Fibroblast of upper back skin (primary cell): ENCODE results near the gene CNPY1.

Experiments
- DNase-seq: peaks from one replicate; pipeline ENCODE4 v3.0.0-alpha.2; 2013

Gene CNPY1

GRCh38 chr7:155509359-155509724, 37.0 kb downstream of the CNPY1 start:
- no peak for DNase-seq

DNA sequence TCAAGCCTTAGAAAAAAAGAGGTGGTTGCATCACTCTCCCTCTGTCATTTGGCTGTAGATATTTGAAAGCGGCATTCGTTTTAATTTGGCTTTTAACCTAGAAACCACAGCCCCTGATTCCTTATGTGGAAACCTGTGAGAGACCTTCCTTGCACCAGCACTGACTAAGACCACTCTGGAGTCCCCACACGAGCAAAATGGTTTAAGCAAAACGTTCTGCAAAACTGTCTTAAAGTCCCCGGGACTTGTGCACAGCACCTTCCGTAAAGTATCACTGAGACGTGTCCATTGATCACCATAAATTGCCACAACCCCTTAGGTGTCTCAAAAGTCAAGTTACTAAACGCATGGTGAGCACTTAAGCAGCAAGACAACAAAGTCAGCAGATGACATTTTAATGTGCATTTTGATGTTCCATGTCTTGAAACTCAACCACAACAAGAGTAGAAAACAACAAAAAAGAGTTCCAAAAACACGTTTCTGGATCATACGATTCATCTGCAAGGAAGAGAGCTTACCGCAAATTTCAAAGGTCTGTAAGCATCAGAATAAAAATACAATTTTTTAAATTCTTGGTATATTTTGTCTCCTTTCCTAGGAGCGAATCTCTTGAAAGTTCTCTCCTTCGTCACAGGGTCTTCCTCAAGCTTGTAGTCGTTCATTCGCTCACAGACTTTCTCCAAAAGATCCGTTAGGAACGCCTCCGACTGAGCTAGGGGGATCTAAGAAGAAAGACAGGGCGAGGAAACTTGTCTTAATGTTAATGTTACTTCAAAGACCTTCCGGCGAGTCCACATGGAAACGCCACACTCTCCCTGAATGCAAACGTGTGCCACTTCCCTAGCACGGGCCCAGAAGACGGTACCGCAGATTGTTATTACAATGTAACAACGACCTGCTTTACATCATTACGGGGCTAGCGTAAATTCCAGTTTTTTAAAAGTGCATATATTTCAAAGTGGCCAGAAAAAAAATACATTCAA, 37.7 kb downstream of the CNPY1 start:
- no peak for DNase-seq

DNA sequence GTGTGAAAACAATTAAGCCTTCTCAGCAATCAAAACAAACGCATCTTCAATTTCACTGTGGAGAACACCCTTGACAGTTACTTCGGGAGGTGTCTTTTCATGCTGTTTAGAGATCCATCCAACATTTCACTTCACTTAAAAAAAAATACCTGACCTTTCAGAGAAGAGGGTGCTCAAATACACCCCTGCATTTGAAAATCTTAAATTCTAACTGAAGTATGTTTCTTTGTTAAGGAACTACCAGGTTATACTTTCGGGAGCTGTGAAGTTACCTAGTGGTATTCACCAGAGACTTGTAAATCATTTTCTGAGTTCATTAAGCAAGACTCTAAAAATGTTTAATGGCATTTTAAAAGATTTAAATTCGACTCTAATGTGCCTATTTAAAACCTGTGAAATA, 38.8 kb downstream of the CNPY1 start:
- DNase-seq: no peak

GRCh38 chr7:155506854-155507337, 39.5 kb downstream of the CNPY1 start:
- peak; percentile 7 for DNase-seq

- DNase-seq: no peak
Observed at GRCh38 chr7:155505422-155505793, 41.0 kb downstream of the CNPY1 start.

- no peak for DNase-seq
Observed at GRCh38 chr7:155497149-155497901, 49.0 kb downstream of the CNPY1 start.

GRCh38 chr7:155496267-155497005, 49.9 kb downstream of the CNPY1 start:
- no peak for DNase-seq

DNA sequence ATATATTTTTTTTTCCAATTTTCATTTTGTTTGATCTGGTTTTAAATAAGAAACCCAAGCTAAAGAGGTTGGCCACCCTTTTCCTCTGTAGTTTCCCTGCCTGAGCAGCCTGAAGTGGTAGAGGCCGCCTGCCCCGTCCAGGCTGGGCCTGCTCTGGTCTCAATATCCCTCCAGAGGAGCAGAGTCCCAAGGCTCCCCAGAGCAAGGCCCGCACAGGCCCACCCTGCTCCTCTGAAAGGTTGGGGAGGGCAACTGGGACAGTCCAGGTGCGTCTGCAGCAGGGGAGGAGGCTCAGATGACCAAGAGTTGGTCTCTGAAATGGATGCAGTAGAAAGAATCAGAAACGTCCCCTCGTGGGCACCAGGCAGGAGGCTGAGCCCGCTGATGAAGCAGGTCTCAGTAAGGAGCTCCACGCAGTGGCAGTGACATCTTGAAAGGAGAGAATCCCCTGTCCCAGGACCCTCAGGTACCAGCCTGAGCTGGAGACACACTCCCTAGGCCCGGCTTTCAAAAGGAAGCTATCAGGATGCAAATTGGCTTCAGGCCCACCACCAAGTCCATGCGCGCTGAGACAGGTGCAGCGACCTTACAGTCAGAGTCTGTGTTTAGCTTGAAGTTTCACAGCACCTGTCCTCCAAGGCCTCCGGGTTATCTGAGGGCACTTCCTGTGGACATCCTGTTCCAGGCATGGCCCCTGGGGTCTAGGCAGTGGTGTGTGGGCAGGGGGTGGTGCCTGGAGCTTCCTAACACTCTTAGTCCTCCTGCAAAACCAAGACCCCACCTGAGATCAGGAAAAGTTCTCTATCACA, 50.7 kb downstream of the CNPY1 start:
- DNase-seq: no peak

DNA sequence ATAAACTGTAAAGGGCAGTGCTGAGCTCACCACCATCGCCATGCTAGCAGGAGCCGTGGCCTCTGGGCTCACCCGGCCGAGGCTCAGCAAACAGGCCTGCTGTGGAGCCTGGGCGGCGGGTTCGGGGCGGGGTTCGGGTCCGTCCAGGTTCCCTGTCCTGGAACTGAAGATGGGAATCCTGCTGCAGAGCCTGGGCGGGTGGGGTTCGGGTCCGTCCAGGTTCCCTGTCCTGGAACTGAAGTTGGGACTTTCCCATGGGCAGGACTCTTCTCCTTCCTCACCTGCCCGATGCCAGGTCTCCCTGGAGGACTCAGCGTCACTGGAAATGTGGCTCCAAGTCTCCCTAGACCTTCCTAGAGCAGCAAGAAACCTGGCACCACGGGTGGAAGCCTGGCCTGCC, 51.8 kb downstream of the CNPY1 start:
- DNase-seq: no peak

DNA sequence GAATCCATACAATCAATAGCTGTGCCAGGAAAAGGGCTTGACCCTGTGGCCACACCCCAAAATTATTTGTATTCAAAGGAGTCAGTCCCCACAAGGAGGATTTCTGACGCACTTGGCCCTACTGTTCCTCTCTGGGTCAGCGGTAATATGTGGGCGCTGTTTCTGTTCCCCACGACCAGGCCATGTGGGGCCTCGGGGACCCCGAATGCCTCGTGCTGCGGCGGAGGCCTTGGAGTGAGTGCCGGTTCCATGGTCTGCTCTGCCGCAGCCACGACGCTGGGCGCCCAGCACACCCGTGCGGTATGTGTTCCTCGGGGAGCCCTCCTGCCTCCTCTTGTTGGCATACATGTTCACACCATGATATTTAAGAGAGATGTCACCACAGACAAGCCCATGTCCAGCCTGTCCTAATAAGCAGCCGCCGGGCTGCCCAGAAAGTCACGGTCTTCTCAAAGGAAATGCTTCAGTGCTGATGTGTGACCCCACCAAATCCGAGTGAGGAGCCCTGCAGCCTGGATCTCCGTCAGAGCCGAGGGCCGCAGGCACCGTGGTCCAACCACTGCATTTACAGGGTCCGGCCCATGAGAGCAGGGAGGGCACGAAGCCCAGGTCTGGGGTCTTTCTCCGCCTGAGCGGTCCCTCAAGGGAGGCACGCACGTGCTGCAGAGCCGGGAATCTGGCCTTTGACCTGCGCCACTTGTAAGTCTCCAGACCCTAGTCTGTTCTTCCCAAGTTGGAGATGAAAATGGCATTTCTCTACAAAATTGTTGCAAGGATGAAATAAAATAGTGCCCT, 52.4 kb downstream of the CNPY1 start:
- DNase-seq: no peak

- DNase-seq: no peak
Observed at GRCh38 chr7:155491812-155492211, 54.5 kb downstream of the CNPY1 start.

GRCh38 chr7:155490697-155491628, 55.4 kb downstream of the CNPY1 start:
- DNase-seq: no peak

DNA sequence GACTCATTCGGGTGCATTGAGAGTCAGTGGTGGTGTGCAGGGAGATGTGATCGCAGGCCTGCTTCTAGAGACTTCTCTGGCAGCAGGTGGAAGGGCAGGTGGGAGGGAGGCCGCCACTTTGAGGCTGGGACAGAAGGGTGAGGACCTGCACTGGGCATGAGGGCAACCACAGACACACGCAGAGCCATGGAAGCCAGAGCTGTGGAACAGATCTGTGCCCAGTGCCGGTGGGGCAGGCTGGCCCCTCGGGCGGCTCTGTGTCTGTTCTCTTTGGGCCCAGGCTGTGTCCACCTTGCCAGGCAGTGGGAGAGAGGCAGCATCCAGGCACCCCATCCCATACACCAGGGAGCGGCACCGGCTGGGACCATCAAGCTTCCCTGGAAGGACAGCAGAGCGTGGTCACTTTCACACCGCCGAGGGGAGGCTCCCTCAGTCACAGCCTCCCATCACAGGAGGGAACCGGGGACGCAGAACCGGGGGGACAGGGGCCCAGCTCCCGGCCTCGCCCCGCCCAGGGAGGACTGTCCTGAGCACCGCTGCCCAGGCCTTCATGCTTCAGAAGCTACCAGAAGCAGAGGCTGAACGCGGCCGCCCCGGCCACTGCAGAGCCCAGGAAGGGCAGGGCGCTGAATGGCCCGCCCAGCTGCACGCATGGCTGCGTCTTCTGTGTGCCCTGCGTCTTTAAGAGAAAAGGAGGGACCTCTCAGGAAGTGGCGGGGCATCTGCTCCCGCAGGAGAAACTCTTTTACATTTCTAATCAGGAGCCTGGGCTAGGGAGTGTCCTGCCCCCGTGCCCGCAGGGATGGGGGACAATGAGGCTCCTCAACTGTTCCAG, 56.3 kb downstream of the CNPY1 start:
- no peak for DNase-seq

DNA sequence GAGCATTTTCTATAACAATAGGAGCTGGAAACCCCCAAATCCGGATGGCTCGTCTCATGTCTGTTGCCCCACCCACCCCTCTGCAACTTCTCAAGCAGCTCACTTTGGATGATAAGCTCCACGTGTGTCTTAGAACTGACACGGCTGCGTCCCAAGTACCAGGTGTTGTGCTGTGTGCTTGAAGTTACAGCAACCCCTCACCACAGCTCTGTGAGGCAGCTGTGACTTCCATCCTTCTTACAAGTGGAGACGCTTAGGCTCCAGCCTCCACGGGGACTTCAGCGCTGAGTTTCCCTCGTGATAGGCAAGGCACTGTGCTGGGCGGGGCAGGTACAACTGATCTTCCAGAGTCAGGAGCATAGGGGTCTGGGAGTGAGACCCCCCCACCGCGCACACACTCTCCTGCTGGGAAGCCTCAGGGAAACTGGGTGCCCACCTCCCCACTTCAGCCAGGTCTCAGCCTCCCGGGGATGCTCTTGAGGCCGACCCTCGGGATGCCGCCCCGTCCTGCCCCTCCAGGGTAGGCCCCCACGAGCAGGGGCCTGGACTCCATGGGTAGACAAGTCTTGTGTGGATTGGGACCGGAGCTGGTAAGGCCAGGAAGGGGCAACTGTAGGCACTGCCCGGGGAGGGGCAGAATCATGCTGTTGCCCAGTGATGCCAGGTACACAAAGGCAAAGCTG, 57.1 kb downstream of the CNPY1 start:
- no peak for DNase-seq

GRCh38 chr7:155488483-155489127, 57.8 kb downstream of the CNPY1 start:
- no peak for DNase-seq

- no peak for DNase-seq
Observed at GRCh38 chr7:155487509-155488482, 58.6 kb downstream of the CNPY1 start.
